ENCODE data around the gene FGGY.

DNA sequence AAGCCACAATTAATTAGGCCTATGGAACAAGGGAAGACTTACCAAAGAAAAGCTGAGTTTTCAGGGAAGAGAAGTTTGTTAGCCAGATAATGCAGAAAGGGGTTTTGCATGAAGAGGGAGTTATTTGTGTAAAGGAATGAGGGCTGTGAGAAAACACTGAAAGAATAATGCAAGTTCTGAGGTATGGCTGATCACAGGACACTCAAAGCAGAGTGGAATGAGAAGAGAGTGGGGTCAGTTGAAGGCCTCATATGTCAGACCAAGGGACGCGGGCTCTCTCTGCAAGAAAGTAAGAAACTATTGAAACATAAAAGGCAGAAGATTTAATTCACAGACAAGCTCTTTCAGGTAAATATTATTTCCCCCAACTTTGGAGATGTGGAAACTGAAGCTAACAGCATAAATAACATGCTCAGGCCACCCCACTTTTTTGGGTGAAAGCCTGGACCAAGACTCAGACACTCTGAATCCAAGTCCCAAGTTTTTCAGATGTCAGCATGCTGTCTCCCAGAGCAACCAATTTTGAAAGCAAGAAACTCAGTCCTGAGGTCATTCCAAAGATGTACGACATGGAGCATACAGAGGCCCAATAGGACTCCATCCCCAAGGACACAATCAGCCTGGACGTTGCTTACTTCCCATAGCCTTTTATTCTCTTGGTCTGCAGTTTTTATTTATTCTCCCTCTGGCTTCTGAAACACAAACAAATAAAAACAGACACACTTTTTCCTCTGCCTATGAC, 47.3 kb upstream of the FGGY start:
- TF ChIP-seq, protein P1, sequence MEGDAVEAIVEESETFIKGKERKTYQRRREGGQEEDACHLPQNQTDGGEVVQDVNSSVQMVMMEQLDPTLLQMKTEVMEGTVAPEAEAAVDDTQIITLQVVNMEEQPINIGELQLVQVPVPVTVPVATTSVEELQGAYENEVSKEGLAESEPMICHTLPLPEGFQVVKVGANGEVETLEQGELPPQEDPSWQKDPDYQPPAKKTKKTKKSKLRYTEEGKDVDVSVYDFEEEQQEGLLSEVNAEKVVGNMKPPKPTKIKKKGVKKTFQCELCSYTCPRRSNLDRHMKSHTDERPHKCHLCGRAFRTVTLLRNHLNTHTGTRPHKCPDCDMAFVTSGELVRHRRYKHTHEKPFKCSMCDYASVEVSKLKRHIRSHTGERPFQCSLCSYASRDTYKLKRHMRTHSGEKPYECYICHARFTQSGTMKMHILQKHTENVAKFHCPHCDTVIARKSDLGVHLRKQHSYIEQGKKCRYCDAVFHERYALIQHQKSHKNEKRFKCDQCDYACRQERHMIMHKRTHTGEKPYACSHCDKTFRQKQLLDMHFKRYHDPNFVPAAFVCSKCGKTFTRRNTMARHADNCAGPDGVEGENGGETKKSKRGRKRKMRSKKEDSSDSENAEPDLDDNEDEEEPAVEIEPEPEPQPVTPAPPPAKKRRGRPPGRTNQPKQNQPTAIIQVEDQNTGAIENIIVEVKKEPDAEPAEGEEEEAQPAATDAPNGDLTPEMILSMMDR (IDR thresholded peaks at IDR 0.05) = no peak
- no peak for TF ChIP-seq POLR2A (IDR thresholded peaks at IDR 0.05; ENCODE audit: low read depth)

All from esophagus muscularis mucosa (tissue), 3 donors.